Measurements from ENCODE around the gene SURF4.

- TF ChIP-seq EP300 (IDR thresholded peaks at IDR 0.05; ENCODE audit: low read depth) (no peak), CTCF (IDR thresholded peaks at IDR 0.05) (no peak), POLR2A (IDR thresholded peaks at IDR 0.05) (no peak), POLR2AphosphoS5 (IDR thresholded peaks at IDR 0.05) (no peak)
Measured at GRCh38 chr9:133384736-133385321, 9.0 kb upstream of the SURF4 start.

All from transverse colon (tissue), 4 donors.